ENCODE data around the gene SLC29A1.

Gene SLC29A1

GRCh38 chr6:44257753-44258324 lies 34.4 kb downstream of the SLC29A1 start:
- TF ChIP-seq MYC (IDR thresholded peaks at IDR 0.05; ENCODE audit: low read depth, low read length) (no peak), CTCF (IDR thresholded peaks at IDR 0.05; ENCODE audit: low read depth, low read length) (no peak), POLR2A (IDR thresholded peaks at IDR 0.05; ENCODE audit: extremely low read depth, insufficient read length) (no peak), MAX (IDR thresholded peaks at IDR 0.05; ENCODE audit: low read depth, low read length) (no peak)
- DNase-seq (ENCODE audit: low read depth), result no peak
- peak overlapping the region; percentile 50 for H3K4me3 ChIP-seq (ENCODE audit: low read depth, low read length)

- H3K4me3 ChIP-seq (ENCODE audit: low read depth, low read length), result no peak overlapping the region
- no peak for DNase-seq (ENCODE audit: low read depth)
- no peak for TF ChIP-seq MAX (IDR thresholded peaks at IDR 0.05; ENCODE audit: low read depth, low read length)
- no peak for TF ChIP-seq POLR2A (IDR thresholded peaks at IDR 0.05; ENCODE audit: extremely low read depth, insufficient read length)
- no peak for TF ChIP-seq CTCF (IDR thresholded peaks at IDR 0.05; ENCODE audit: low read depth, low read length)
- no peak for TF ChIP-seq MYC (IDR thresholded peaks at IDR 0.05; ENCODE audit: low read depth, low read length)
Measured at GRCh38 chr6:44258325-44258863, 35.0 kb downstream of the SLC29A1 start.

- H3K4me3 ChIP-seq (ENCODE audit: low read depth, low read length), result no peak overlapping the region
- no peak for DNase-seq (ENCODE audit: low read depth)
- TF ChIP-seq CTCF (IDR thresholded peaks at IDR 0.05; ENCODE audit: low read depth, low read length), result no peak
- no peak for TF ChIP-seq MYC (IDR thresholded peaks at IDR 0.05; ENCODE audit: low read depth, low read length)
- TF ChIP-seq MAX (IDR thresholded peaks at IDR 0.05; ENCODE audit: low read depth, low read length), result no peak
- TF ChIP-seq POLR2A (IDR thresholded peaks at IDR 0.05; ENCODE audit: extremely low read depth, insufficient read length), result no peak
Measured at GRCh38 chr6:44258921-44259320, 35.5 kb downstream of the SLC29A1 start.

GRCh38 chr6:44260011-44260410 lies 36.6 kb downstream of the SLC29A1 start:
- no peak for DNase-seq (ENCODE audit: low read depth)
- H3K4me3 ChIP-seq (ENCODE audit: low read depth, low read length), result no peak overlapping the region
- TF ChIP-seq MYC (IDR thresholded peaks at IDR 0.05; ENCODE audit: low read depth, low read length) (no peak), POLR2A (IDR thresholded peaks at IDR 0.05; ENCODE audit: extremely low read depth, insufficient read length) (no peak), CTCF (IDR thresholded peaks at IDR 0.05; ENCODE audit: low read depth, low read length) (no peak), MAX (IDR thresholded peaks at IDR 0.05; ENCODE audit: low read depth, low read length) (no peak)

- TF ChIP-seq MYC (IDR thresholded peaks at IDR 0.05; ENCODE audit: low read depth, low read length) (no peak), CTCF (IDR thresholded peaks at IDR 0.05; ENCODE audit: low read depth, low read length) (no peak), MAX (IDR thresholded peaks at IDR 0.05; ENCODE audit: low read depth, low read length) (no peak), POLR2A (IDR thresholded peaks at IDR 0.05; ENCODE audit: extremely low read depth, insufficient read length) (no peak)
- H3K4me3 ChIP-seq (ENCODE audit: low read depth, low read length), result no peak overlapping the region
- DNase-seq (ENCODE audit: low read depth), result peak; percentile 5
Measured at GRCh38 chr6:44260451-44261297, 37.3 kb downstream of the SLC29A1 start.
